ENCODE results near the gene HSD11B2. TPM values are rescaled to one million over a fixed set of nuclear protein-coding genes. Genes with fewer than 3 reads are reported as not detected.
A peak's percentile ranks its signal among the peaks of the same experiment; 100 is the strongest.

The HSD11B2 gene
- total and polyA plus RNA-seq, 2 donors (not counting 1 experiment from before 2014, with no cell fraction given) = 0.15 TPM; not detected in 1

- H3K79me2 ChIP-seq (ENCODE audit: control insufficient read depth, insufficient read depth, low read length) = peaks cover 5% of the 10 kb centered on the region
- H3K4me1 ChIP-seq (ENCODE audit: control insufficient read depth, extremely low read depth, insufficient read depth, low read length) = peaks cover 10% of the 10 kb centered on the region
- H3K4me2 ChIP-seq (ENCODE audit: extremely low read depth, insufficient read depth, low read length) = no peak overlapping the region
- no peaks in the 10 kb centered on the region for H3K27me3 ChIP-seq (ENCODE audit: control insufficient read depth, insufficient read depth, low read length)
- no peak overlapping the region for H3K4me3 ChIP-seq (replicated peaks in 1 of 4; ENCODE audit: control extremely low read depth in 1 of 4, insufficient read depth in 1 of 4, low read depth in 3 of 4, low read length in 4 of 4)
- TF ChIP-seq EZH2 (IDR thresholded peaks at IDR 0.05; ENCODE audit: low read length, missing control alignments) (no peak), CTCF (conservative IDR thresholded peaks at IDR 0.05 in 1 of 2, IDR thresholded peaks at IDR 0.05 in 1 of 2; ENCODE audit: low read depth in 1 of 2, low read length in 2 of 2) (no peak)
- peaks cover 10% of the 10 kb centered on the region for H3K36me3 ChIP-seq (ENCODE audit: control insufficient read depth, insufficient read depth, low read length)
- DNase-seq (ENCODE audit: low read depth in 2 of 2) = no peak
- no peak overlapping the region for H3K9ac ChIP-seq (ENCODE audit: insufficient read depth, low read length)
- H2AFZ ChIP-seq (ENCODE audit: low read length) = no peak overlapping the region
- H3K9me3 ChIP-seq (ENCODE audit: control insufficient read depth, insufficient read depth, low read depth, low read length) = no peaks in the 10 kb centered on the region
- H4K20me1 ChIP-seq (ENCODE audit: control insufficient read depth, extremely low read depth, insufficient read depth, low read length) = peaks cover 4% of the 10 kb centered on the region
- no peak overlapping the region for H3K27ac ChIP-seq (ENCODE audit: insufficient read depth, low read length)
Measured at GRCh38 chr16:67454104-67454503, 23.2 kb downstream of the HSD11B2 start.

GRCh38 chr16:67454852-67455251 lies 23.9 kb downstream of the HSD11B2 start:
- no peak overlapping the region for H3K27ac ChIP-seq (ENCODE audit: insufficient read depth, low read length)
- H3K9me3 ChIP-seq (ENCODE audit: control insufficient read depth, insufficient read depth, low read depth, low read length) = no peaks in the 10 kb centered on the region
- no peak overlapping the region for H3K9ac ChIP-seq (ENCODE audit: insufficient read depth, low read length)
- DNase-seq (ENCODE audit: low read depth in 2 of 2) = no peak
- peaks cover 5% of the 10 kb centered on the region for H3K79me2 ChIP-seq (ENCODE audit: control insufficient read depth, insufficient read depth, low read length)
- no peak overlapping the region for H2AFZ ChIP-seq (ENCODE audit: low read length)
- H3K27me3 ChIP-seq (ENCODE audit: control insufficient read depth, insufficient read depth, low read length) = no peaks in the 10 kb centered on the region
- no peak overlapping the region for H3K4me2 ChIP-seq (ENCODE audit: extremely low read depth, insufficient read depth, low read length)
- H3K36me3 ChIP-seq (ENCODE audit: control insufficient read depth, insufficient read depth, low read length) = peaks cover 5% of the 10 kb centered on the region
- no peak overlapping the region for H3K4me3 ChIP-seq (replicated peaks in 1 of 4; ENCODE audit: control extremely low read depth in 1 of 4, insufficient read depth in 1 of 4, low read depth in 3 of 4, low read length in 4 of 4)
- H3K4me1 ChIP-seq (ENCODE audit: control insufficient read depth, extremely low read depth, insufficient read depth, low read length) = peaks cover 17% of the 10 kb centered on the region
- peaks cover 4% of the 10 kb centered on the region for H4K20me1 ChIP-seq (ENCODE audit: control insufficient read depth, extremely low read depth, insufficient read depth, low read length)
- TF ChIP-seq EZH2 (IDR thresholded peaks at IDR 0.05; ENCODE audit: low read length, missing control alignments) (no peak), CTCF (conservative IDR thresholded peaks at IDR 0.05 in 1 of 2, IDR thresholded peaks at IDR 0.05 in 1 of 2; ENCODE audit: low read depth in 1 of 2, low read length in 2 of 2) (no peak)

GRCh38 chr16:67456391-67457081 lies 25.6 kb downstream of the HSD11B2 start:
- TF ChIP-seq EZH2 (IDR thresholded peaks at IDR 0.05; ENCODE audit: low read length, missing control alignments) (no peak), CTCF (conservative IDR thresholded peaks at IDR 0.05 in 1 of 2, IDR thresholded peaks at IDR 0.05 in 1 of 2; ENCODE audit: low read depth in 1 of 2, low read length in 2 of 2) (peak; percentile 59 to 67)
- H3K27ac ChIP-seq (ENCODE audit: insufficient read depth, low read length) = no peak overlapping the region

More at GRCh38 chr16:67456391-67457081, 25.6 kb downstream of the HSD11B2 start:
- H3K4me2 ChIP-seq (ENCODE audit: extremely low read depth, insufficient read depth, low read length) = no peak overlapping the region
- peaks cover 10% of the 10 kb centered on the region for H3K79me2 ChIP-seq (ENCODE audit: control insufficient read depth, insufficient read depth, low read length)
- H3K4me3 ChIP-seq (replicated peaks in 1 of 4; ENCODE audit: control extremely low read depth in 1 of 4, insufficient read depth in 1 of 4, low read depth in 3 of 4, low read length in 4 of 4) = no peak overlapping the region
- H3K9ac ChIP-seq (ENCODE audit: insufficient read depth, low read length) = no peak overlapping the region
- no peaks in the 10 kb centered on the region for H3K9me3 ChIP-seq (ENCODE audit: control insufficient read depth, insufficient read depth, low read depth, low read length)
- peaks cover 19% of the 10 kb centered on the region for H3K4me1 ChIP-seq (ENCODE audit: control insufficient read depth, extremely low read depth, insufficient read depth, low read length)
- H3K36me3 ChIP-seq (ENCODE audit: control insufficient read depth, insufficient read depth, low read length) = peaks cover 7% of the 10 kb centered on the region
- peak; percentile 55 to 63 for DNase-seq (ENCODE audit: low read depth in 2 of 2)
- H2AFZ ChIP-seq (ENCODE audit: low read length) = no peak overlapping the region
- H4K20me1 ChIP-seq (ENCODE audit: control insufficient read depth, extremely low read depth, insufficient read depth, low read length) = no peaks in the 10 kb centered on the region
- no peaks in the 10 kb centered on the region for H3K27me3 ChIP-seq (ENCODE audit: control insufficient read depth, insufficient read depth, low read length)

Data from fibroblast of lung (primary cell).